HG03520 (cell line): ENCODE data around the gene RIMS4.

Experiments used
- ATAC-seq: cut with Tn5 transposase; IDR thresholded peaks from one replicate; pipeline ENCODE4 v1.9.1; 2021; ENCODE audit warnings: mild to moderate bottlenecking, moderate library complexity; ENCODE audit not compliant: unreplicated experiment

Gene RIMS4

DNA sequence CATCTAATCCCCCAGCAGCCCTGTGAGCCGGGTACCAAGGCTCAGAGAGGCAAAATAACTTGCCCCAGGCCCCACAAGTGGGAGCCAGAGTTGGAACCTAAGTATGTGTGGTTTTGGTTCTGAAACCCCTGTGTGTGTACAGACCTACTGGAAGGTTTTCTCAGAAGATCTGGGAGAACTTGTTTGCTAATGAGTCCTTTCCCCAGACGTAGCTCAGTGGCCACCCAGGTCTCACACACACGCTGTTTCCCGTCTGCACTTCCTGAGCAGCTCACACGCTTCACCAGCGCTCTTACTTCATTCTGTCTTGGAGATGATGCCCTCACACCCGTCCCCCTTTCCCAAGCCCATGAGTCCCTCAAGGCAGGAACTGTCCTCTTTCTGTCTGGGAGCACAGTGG lies 87.0 kb downstream of the RIMS4 start:
- ATAC-seq, result no peak

DNA sequence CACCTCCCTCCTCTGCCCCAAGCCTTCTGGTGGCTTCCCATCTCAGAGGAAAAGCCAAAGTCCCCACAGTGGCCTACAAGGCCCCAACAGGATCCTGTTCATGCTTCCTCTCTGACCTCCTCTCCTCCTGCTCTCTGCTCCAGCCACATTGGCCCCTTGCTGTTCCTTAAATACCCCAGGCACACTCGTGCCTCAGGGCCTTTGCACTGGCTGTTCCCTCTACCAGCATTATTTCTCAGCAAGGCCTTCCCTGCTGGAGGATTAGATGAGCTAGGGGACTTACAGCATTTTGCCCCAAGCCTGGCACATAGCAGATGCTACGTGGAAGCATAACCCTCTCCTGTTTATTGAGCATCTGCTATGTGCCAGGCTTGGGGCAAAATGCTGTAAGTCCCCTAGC lies 87.4 kb downstream of the RIMS4 start:
- no peak for ATAC-seq

DNA sequence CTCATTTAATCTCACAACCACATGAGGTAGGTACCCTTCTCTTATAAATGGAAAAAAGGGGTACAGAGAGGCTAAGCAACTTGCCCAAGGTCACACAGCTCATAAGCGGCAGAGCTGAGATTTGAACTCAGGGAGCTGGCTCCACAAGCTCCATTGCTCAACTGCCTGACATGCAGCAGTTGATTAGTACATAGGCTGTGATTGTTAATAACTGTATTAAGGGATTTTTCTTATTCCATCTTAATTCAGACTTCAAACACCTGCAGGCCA lies 88.6 kb downstream of the RIMS4 start:
- no peak for ATAC-seq

DNA sequence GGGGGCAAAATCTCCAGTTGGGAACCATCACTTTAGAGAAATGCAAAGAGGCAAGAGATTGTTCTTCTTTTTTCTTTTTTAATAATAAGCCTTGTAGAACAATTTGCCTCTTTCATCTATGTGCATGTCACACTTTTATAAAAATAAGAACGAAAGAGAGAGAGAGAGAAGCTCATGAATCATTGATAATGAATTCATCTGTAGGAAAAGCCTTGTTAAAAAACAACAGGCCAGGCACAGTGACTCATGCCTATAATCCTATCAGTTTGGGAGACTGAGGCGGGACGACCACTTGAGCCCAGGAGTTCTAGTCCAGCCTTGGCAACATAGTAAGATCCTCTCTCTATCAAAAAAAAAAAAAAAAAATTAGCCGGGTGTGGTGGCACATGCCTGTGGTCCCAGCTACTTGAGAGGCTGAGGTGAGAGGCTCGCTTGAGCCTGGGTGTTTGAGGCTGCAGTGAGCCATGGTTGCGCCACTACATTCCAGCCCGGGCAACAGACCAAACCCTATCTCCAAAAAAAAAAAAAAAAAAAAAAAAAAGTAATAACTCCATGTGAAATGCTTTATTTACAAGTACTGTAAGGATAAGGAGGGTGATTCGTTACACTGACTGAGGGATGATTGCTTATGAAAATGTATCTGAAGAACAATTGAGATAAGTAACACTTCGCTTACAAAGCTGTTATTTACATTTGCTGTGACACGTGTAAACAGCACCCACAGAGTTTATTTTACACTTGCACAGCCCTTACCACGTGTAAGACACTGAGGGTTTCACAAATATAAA lies 89.2 kb downstream of the RIMS4 start:
- ATAC-seq, result no peak

DNA sequence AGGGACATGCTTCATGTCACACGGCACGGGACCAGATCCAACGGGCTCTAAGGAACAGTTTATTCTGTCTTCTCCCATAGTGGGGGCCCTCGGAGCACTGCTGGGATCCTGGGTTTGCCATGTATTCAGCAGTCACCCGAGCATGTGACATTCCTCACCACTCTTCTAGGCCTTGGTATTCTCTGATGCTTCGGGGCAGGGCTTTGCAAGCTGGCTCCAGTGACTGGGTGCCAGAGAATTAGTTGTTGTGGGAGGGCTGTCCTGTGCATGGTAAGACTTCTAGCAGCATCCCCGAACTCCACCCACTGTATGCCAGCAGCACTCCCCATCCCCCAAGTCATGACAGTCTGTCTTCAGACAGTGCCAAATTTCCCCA lies 89.7 kb downstream of the RIMS4 start:
- no peak for ATAC-seq

DNA sequence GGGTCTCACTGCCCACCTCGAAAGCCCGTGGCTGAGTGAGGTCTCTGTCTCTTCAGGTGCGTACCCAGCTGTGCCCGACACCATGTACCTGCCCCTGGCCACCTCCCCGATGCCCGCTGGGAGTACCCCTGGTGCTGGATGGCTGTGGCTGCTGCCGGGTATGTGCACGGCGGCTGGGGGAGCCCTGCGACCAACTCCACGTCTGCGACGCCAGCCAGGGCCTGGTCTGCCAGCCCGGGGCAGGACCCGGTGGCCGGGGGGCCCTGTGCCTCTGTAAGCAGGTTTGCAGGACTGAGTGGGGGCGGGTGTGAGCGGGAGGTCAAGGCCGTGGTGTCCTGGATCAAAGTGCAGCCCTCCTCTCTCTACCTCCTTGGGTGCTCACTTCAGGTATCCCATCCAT lies 90.5 kb downstream of the RIMS4 start:
- ATAC-seq, result no peak

DNA sequence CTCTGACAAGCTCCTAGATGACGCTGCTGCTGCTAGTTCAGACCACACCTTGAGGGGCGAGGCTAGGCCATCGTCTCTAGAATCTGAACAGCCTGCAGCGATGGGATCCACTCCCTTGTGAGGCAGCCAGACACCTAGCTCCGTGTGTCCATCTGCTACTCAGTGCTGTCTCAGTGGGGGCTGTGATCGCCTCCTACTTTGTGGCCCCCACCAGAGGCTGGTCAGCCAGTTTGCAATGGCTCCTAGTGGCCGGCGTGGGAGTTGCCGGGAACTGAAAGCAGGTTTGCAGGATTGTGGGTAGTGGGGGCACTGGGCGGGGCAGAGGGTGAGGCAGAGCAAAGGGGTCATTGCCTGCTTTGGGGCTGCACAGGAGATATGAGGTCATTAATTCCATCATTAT lies 92.4 kb downstream of the RIMS4 start:
- ATAC-seq, result no peak

DNA sequence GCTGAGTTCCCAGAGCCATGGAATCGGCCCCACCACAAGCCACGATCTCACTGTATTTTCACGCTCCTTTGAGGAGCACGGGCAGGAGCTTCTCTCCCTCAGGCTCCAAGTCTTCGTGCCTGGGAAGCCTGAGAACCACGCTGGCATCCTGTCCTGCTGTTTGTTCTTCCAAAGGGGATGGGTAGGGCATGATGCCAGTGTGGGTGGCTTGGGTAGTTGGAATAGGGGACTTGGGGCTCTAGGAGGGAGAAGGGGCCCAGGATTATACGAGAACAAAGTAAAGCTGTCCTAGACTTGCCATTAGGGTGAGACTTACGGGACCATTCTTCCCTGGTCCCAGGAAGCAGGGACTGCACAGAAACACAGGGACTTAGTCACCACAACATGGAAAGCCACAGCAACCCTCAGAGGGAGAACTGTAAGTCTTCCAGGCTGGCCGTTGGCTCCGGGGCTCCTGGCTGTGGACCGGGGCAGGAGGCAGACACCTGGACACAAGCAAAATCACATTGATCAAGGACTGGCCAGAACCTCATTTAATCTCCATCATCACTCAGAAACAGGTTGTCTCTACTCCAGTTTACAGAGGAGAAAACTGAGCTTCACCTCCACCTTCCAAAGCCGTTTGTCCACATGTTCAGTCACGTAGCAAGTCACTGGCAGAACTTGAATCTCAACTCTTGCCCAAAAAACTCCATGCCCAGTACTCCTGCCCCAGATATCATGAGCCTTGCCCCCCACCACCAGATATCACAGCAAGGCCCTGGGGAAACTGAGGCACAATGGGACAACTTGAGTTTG lies 93.8 kb downstream of the RIMS4 start:
- ATAC-seq, result no peak

DNA sequence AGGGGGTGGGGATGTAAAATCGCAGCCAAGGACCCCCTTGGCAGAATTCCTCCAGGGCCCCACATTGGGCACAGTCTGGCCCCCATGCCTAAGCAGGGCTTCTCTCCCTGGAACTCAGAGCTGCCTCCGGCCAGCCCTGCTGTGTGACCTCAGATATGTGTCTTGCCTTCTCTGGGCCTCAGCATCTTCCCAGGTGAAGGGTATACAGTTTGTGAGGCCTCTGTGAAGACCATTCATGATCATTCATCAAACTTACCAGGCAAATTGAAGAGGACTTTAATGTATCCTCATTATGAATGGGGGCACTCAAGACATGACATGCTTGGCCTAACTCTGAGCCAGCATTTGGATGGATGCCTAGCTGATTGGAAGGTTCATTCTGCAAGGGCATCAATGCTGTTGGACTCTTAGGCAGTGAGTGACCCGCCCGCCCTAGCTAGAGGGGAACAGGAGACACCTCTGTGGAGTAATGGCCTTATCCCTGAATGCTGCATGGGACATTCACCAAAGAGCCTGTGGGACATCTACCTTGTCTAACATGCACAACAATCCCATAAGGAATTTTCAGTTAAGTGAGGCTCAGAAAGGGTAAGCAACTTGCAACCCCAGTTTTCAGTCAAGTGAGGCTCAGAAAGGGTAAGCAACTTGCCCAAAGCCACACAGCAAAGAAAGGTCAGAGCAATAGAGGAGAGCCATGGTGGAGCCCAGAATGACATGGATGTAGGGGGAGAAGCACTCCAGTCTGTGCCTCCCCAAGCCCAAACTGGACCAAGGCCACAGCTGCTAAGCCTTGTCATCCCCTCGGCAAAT lies 94.6 kb downstream of the RIMS4 start:
- no peak for ATAC-seq

DNA sequence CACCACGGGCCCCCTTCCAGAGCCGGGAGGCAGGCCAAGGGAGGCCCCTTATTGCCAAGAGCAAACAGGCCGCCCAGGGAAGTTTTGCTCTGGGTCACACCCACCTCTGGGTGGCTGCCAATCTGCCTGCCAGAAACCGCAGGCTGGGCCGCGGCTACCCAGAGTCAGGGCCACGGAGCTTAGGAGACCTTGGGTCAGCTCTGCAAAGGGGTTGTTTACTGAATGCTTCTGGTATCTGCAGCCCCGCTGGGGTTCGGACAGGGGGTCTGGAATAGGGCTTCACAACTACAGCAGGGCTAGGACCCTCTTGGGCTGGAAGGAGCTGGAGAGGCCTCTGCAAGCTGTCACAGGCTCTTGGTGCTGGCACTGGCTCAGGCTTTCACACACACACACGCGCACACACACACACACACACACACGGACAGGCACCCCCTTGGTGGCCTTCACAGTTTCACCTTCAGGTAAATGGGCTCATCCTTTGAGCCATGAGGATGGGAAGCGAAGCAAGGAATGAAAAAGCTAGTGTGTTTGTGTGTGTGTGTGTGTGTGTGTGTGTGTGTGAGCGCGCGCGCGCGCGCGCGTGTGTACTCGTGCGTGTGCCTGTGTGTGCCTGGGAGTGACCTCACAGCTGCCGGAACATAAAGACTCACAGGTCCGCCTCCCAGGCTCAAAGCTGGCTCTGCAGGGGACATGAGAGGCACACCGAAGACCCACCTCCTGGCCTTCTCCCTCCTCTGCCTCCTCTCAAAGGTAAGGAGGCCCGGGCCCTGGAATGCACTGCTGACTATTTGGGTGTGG lies 95.4 kb downstream of the RIMS4 start, which contains the start of gene CCN5:
Gene CCN5, plus strand, starts transcription at position 669 of the 798 bp plus-strand sequence. Its CDS starts 22 bp downstream, at position 691.
- ATAC-seq, result no peak

DNA sequence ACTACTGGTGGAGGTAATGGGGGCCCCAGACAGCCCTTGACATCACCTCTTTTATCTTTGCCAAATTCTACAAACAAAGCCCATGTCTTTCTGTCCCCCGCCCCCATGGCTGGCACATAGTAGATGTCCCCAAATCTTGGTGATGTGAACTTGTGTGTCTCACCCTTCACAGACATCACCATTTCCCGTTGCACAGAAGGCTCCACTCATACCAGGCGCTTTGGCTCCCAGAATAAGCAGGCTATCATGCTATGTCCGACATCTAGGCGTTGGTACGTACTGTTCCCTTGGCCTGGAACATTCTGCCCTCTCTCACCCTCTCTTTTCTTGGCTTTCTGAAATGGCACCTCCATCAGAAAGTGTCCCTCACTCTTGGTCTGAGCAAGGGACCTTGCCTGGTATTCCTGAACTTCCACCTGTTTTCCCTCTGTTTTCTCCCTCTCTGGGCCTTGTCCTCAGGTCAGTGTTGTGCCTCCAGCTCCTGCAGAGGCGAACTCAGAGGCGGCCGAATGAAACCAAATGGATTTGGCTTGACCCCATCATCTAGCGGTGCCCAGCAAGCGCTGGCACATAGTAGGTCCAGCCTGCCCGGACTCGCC lies 96.1 kb downstream of the RIMS4 start:
- ATAC-seq, result no peak

DNA sequence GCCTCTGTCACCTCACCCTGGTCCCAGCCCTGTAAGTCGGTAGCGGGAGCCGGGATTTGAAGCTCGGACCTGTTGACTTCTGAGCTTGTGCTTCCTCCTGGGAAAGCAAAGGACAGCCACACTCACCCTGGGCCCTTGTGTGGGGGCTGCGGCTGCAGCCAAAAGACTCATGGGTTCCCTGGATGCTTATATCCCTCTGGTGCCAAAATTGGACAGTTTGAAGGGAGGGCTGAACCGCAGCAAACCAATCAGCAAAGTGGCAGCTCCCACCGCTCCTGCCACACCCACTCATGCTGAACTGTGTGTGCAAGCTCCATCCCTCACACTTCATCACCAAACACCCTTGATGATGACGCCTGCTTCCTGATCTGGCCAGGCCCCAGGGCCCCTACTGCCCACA lies 99.1 kb downstream of the RIMS4 start:
- ATAC-seq, result no peak

DNA sequence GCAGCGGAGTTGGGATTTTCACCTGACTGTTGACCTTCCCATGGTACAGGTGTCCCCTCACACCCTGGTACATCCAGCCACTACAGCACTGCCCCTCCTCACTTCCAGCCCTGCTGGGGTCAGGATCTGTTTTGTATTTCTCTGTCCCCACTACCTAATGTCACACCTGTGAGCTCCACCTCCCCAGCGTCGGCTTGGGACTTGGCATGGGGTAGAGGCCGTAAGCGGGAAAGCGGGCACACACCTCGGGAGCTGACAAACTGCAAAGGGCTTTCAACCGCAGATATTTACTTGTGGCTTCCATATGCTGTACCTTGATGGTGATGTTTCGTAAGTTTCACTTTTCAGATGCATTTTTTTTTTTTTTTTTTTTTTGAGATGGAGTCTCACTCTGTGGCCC lies 100.5 kb downstream of the RIMS4 start:
- no peak for ATAC-seq

DNA sequence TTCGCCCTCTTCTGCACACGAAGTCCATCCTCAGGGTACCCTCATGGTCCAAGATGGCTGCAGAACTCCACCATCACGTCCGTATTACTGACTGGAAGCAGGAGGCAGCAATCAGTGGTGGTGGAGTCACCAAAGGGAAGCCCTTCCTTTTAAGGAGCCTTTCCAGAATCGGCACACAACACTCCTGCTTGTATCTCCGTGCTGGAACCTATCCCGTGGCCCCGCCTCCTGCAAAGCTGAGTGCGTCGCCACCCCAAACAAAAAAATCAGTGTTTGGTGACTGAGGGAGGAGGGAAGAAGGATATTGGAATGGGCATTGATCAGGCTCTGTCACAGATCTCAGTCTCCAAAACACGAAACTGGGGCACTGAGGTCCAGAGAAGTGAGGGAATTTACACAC lies 101.0 kb downstream of the RIMS4 start:
- ATAC-seq, result no peak

DNA sequence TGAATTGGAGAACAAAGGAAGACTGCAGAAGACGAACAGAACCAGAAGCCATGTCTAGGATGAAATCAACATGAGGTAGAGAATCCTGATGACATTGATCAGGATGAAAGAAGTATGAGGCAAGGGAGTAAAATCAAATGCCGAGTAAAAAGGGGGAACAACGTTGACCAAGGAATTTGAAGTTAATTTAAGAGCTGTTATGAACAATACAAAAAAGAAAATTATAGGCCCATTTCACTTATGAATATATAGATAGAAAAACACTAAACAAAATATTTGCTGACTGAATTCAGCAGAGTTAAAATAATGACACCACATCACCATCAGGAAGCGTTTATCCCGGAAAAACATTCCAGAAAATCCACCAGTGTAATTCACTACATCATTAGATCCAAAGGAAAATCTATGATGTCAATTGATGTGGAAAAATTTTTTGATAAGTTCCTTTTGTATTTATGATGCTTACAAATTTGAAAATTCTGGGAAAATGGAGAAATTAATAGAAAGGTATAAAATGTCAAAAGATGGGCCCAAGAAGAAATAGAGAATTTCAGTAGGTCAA lies 103.2 kb downstream of the RIMS4 start:
- ATAC-seq, result no peak

DNA sequence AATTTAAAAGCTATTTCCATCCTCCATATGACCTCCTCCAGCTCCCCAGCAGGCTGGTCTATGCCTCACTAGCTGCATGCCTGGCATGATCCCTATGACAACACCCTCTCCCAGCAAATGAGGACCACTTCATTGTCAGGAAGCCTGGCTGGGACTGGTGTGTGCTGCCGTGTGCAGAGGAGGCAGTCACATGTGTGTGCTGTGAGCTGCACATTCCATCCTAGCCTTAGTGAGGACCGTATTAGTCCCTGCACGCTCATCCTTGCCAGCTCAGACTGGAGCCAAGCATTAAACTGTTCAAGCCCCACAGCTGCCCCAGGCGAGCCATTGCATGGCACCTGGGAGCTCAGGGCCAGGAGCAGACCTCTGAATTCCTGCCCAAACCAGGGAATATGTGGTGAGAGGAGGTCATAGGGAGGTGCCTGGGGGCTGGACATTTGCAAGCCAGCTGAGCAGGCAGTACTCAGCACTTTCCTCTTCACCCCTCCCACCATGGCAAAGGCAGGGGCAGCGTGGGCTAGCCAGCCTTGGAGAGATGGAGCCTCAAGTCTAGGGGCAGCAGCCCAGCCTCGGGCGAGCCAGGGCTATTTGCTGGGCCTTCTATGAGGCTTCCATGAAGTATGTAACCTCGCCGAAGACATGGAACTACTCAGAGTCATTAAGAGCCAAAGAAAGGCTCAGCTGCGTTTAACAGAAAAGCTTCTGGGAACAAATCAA lies 103.9 kb downstream of the RIMS4 start:
- no peak for ATAC-seq

DNA sequence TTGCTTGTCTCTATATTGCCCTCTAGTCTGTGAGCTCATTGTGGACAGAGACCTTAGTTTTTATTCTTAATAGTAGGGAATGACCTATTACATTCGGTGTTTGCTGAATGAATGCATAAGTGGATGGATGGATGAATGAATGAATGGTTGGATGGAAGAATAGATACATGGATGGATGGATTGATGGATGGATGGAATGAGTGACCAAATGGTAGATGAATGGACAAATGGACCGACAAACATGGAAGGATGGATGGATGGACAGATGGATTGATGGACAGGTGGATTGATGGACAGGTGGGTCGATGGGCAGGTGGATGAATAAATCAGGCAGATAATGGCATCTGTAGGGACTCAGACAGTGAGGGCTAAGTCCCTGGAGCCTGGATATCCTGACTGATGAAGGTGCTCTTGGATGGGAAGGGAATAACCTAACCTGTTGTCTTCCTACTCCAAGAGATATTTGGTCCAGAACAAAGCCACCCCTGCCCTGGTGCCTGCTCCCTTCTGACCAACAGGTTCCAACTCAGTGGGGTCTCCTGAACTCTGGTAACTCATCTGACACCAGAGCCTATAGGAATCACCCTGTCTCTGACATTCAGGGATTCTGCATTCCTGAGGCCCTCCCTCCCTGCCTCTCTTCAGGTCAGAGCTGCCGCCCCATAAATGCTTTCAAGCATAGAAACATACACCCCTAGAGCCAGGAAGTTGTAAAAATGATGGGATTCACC lies 104.8 kb downstream of the RIMS4 start:
- no peak for ATAC-seq

DNA sequence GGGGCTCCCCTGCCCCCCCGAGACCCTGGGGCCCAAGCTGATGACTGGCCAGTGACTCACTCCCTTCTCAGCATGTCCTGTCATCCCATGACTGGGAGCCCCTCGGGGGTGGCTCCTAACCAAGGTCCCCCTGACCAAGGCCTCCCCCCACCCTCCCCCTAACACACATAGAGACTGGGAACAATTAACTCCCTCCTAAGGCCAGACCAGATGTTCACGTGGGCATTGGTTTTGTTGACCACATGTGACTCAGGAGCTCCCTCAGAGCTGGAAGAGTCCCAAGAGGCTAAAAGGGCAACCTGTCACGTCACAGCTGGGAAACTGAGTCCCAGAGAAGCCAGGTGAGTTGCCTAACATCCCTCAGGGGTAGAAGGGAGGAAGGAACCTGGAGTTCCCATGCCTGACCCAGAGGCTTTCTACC lies 105.8 kb downstream of the RIMS4 start:
- no peak for ATAC-seq

DNA sequence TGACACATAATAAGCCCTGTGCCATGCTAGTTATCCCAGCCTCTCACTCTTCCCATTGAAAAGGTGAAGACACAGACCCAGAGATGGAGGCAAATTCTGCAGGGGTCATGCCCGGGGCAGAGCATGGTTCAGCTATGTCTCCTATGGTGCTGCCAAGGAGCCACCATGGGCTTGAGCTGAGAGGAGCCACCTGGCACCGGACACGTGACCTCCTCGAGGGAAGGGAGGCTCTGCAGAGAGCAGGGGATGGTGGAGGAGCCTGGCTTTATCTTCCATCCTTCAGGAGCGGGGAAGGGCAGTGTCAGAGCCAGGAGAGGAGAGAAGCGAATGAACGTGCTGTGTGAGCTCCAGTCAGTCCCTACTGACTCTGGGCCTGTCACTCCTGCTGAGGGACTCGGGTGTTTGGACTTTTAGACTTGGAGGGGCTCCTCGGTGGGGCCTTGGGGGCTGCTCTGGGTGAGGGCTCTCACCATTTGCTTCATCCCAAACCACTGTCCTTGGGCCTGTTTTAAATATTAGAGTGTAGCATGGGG lies 106.3 kb downstream of the RIMS4 start:
- ATAC-seq, result no peak
